Adrenal gland (tissue), 5 donors: ENCODE results near the gene TAAR6.

Experiments
- POLR2A ChIP-seq, 2 donors: fragments of 450-650 bp; IDR thresholded peaks; one replicate each; pipeline ENCODE4 v1.6.1; 2017; ENCODE audit warnings: antibody characterized with exemption in 2 of 2, mild to moderate bottlenecking in 2 of 2, moderate library complexity in 1 of 2
- TF ChIP-seq, protein P1 (sequence below), 6 experiments: fragments of 450-650 bp in 4 of 6; fragments of 200-600 bp in 2 of 6; sonication (generic) in 1 of 6; IDR thresholded peaks; 1 replicate in 5 of 6; 2 replicates in 1 of 6; pipeline versions ENCODE4 v1.5.1 to v1.8.0; 2016 to 2021; ENCODE audit warnings: antibody characterized with exemption in 6 of 6, mild to moderate bottlenecking in 2 of 6, moderate library complexity in 1 of 6
- donor health status: DM: no; HTN: no; CAD: no.

DNA sequence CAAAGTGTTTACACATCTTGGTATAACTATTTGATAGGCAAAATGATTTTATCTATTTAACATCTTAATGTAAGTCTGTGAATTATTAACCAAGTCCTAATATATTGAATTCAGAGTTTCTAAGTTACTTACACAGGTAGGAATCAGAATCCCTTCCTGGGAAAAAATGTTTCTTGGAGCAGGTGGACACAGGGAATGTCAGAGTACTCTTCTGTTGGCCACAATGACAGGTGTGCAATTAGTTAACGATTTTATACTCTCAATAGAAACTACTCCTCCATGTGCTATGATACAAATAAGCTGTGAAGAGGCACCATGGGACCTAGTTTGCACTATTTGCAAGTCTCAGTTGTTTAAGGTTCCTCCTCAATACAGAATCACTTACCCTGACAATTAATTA is 20.2 kb downstream of the TAAR6 start:
- no peak for TF ChIP-seq POLR2A (IDR thresholded peaks at IDR 0.05)
- TF ChIP-seq, protein P1, sequence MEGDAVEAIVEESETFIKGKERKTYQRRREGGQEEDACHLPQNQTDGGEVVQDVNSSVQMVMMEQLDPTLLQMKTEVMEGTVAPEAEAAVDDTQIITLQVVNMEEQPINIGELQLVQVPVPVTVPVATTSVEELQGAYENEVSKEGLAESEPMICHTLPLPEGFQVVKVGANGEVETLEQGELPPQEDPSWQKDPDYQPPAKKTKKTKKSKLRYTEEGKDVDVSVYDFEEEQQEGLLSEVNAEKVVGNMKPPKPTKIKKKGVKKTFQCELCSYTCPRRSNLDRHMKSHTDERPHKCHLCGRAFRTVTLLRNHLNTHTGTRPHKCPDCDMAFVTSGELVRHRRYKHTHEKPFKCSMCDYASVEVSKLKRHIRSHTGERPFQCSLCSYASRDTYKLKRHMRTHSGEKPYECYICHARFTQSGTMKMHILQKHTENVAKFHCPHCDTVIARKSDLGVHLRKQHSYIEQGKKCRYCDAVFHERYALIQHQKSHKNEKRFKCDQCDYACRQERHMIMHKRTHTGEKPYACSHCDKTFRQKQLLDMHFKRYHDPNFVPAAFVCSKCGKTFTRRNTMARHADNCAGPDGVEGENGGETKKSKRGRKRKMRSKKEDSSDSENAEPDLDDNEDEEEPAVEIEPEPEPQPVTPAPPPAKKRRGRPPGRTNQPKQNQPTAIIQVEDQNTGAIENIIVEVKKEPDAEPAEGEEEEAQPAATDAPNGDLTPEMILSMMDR (IDR thresholded peaks at IDR 0.05), result no peak
